ENCODE results near the gene SLC19A1.

Gene SLC19A1

GRCh38 chr21:45486443-45487160, 55.6 kb downstream of the SLC19A1 start:
- Histone ChIP-seq H2BK15ac (replicated peaks; ENCODE audit: low read depth) (no peak overlapping the region), H4K5ac (ENCODE audit: low read length) (no peak overlapping the region), H4K8ac (ENCODE audit: low read depth, low read length) (no peak overlapping the region), H3K18ac (ENCODE audit: low read length) (no peak overlapping the region), H3K36me3 (ENCODE audit: control insufficient read depth, insufficient read depth, low read length) (peaks cover 6% of the 10 kb centered on the region), H3K23ac (ENCODE audit: low read length) (no peak overlapping the region), H3K56ac (ENCODE audit: low read length) (no peak overlapping the region), H3K79me1 (ENCODE audit: low read length) (no peaks in the 10 kb centered on the region), H3K4me1 (ENCODE audit: control insufficient read depth, low read depth, low read length) (no peaks in the 10 kb centered on the region), H3K9ac (ENCODE audit: low read length) (no peak overlapping the region), H2BK120ac (ENCODE audit: low read depth, low read length) (no peak overlapping the region), H3K4me3 (ENCODE audit: low read length) (no peak overlapping the region), H3K79me2 (ENCODE audit: control insufficient read depth, insufficient read depth, low read length) (no peaks in the 10 kb centered on the region), H2BK5ac (ENCODE audit: low read length) (no peak overlapping the region), H3K27ac (ENCODE audit: low read depth, low read length) (no peak overlapping the region), H2AK5ac (ENCODE audit: low read length) (no peak overlapping the region), H3K4ac (ENCODE audit: low read depth, low read length) (no peak overlapping the region), H3K4me2 (ENCODE audit: low read length) (no peak overlapping the region), H3K27me3 (ENCODE audit: insufficient read depth, low read length, poor library complexity) (no peaks in the 10 kb centered on the region)
- DNase-seq = no peak
- WGBS (ENCODE audit: extremely low coverage, insufficient coverage, low lambda C conversion rate) = no CpG with 5 or more reads among the region's 29 CpGs

DNA sequence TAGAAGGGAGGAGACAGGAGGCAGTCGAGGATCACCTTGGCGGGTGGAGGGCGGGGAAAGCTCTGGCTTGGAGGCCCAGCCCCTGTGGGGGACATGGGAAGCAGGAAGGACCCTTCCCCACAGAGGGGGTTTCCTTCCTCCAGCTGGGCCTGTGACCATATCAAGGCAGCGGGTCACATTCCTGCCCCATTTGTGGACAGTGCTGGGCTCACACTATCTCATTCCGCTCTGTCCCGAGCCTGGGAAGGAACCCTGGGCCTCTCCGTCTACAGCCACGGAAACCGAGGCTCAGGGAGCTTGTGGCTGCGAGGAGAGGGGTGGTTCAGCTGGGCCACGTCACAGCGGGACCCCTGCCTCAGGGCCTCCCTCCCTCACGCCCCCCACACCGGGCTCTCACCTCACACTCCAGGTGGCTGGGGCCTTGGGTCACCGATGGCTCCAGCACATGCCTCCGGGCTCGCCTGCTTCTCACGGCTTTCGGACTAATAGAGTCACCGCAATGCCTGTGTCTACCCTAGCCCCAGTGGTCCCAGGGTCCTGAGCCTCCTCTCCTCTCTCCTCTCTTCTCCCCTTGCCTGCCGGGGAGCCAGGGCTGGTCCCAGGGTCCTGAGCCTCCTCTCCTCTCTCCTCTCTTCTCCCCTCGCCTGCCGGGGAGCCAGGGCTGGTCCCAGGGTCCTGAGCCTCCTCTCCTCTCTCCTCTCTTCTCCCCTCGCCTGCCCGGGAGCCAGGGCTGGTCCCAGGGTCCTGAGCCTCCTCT, 56.4 kb downstream of the SLC19A1 start:
- Histone ChIP-seq H3K4ac (ENCODE audit: low read depth, low read length) (no peak overlapping the region), H4K8ac (ENCODE audit: low read depth, low read length) (no peak overlapping the region), H3K9ac (ENCODE audit: low read length) (no peak overlapping the region), H3K56ac (ENCODE audit: low read length) (no peak overlapping the region), H3K27me3 (ENCODE audit: insufficient read depth, low read length, poor library complexity) (no peaks in the 10 kb centered on the region), H2AK5ac (ENCODE audit: low read length) (no peak overlapping the region), H3K4me1 (ENCODE audit: control insufficient read depth, low read depth, low read length) (no peaks in the 10 kb centered on the region), H3K18ac (ENCODE audit: low read length) (no peak overlapping the region), H3K36me3 (ENCODE audit: control insufficient read depth, insufficient read depth, low read length) (peaks cover 6% of the 10 kb centered on the region), H3K4me3 (ENCODE audit: low read length) (no peak overlapping the region), H2BK120ac (ENCODE audit: low read depth, low read length) (no peak overlapping the region), H2BK15ac (replicated peaks; ENCODE audit: low read depth) (no peak overlapping the region), H3K23ac (ENCODE audit: low read length) (no peak overlapping the region), H4K5ac (ENCODE audit: low read length) (no peak overlapping the region), H3K4me2 (ENCODE audit: low read length) (no peak overlapping the region), H2BK5ac (ENCODE audit: low read length) (no peak overlapping the region), H3K79me1 (ENCODE audit: low read length) (no peaks in the 10 kb centered on the region), H3K79me2 (ENCODE audit: control insufficient read depth, insufficient read depth, low read length) (no peaks in the 10 kb centered on the region), H3K27ac (ENCODE audit: low read depth, low read length) (no peak overlapping the region)
- no CpG with 5 or more reads among the region's 25 CpGs for WGBS (ENCODE audit: extremely low coverage, insufficient coverage, low lambda C conversion rate)
- no peak for DNase-seq

- Histone ChIP-seq H3K4me1 (ENCODE audit: control insufficient read depth, low read depth, low read length) (no peaks in the 10 kb centered on the region), H3K56ac (ENCODE audit: low read length) (no peak overlapping the region), H4K5ac (ENCODE audit: low read length) (no peak overlapping the region), H3K9ac (ENCODE audit: low read length) (no peak overlapping the region), H3K4ac (ENCODE audit: low read depth, low read length) (no peak overlapping the region), H4K8ac (ENCODE audit: low read depth, low read length) (no peak overlapping the region), H3K27ac (ENCODE audit: low read depth, low read length) (no peak overlapping the region), H2BK15ac (replicated peaks; ENCODE audit: low read depth) (no peak overlapping the region), H2AK5ac (ENCODE audit: low read length) (no peak overlapping the region), H3K4me2 (ENCODE audit: low read length) (no peak overlapping the region), H3K18ac (ENCODE audit: low read length) (no peak overlapping the region), H3K79me1 (ENCODE audit: low read length) (no peaks in the 10 kb centered on the region), H3K4me3 (ENCODE audit: low read length) (no peak overlapping the region), H3K36me3 (ENCODE audit: control insufficient read depth, insufficient read depth, low read length) (peaks cover 7% of the 10 kb centered on the region), H2BK120ac (ENCODE audit: low read depth, low read length) (no peak overlapping the region), H2BK5ac (ENCODE audit: low read length) (no peak overlapping the region), H3K27me3 (ENCODE audit: insufficient read depth, low read length, poor library complexity) (no peaks in the 10 kb centered on the region), H3K23ac (ENCODE audit: low read length) (no peak overlapping the region), H3K79me2 (ENCODE audit: control insufficient read depth, insufficient read depth, low read length) (no peaks in the 10 kb centered on the region)
- DNase-seq = no peak
- WGBS (ENCODE audit: extremely low coverage, insufficient coverage, low lambda C conversion rate) = no CpG with 5 or more reads among the region's 6 CpGs
Measured at GRCh38 chr21:45484318-45484717, 57.9 kb downstream of the SLC19A1 start.

DNA sequence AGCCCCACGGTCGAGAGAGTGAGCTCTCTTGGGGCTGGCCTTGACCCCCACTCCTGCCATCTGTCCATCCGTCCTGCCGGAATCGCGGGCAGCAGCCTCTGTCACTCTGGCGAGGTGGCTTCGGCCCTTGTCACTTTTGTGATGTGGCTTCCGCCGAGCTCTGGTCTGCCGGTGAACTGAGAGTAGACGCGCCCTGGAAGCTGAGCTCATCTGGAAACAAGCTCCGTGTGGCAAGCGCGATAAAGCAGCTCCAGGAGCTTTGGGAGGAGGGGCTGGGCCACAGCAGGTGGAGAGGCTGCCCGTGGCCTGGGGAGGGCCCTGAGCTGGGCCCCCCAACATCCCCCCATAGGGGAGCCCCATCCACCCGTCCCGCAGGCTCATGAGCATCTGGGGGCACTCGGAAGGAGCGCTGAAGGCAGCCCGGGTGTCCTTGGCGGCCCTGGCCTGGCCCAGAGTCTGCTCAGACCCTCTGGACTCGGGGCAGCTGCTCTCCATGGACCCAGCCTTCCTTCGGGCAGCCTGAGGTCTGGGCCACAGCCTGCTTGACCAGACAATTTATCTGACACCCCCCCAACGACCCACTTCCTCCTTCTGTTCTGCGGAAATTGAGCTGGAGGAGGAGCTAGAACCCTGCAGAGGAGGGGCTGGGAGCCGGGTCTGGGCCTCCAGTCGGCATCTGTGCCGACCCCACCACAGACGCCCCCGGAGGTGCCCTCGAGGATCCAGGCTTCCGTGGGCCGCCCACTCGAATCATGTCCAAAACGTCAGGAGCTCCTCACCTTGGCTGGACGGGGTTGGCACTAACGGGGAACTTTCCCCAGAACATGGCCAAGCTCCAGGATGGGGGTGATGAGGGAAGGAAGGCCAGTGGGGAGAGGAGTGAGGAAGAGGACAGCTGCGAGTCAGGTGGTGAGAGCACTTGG, 59.1 kb downstream of the SLC19A1 start:
- no peak for DNase-seq
- no peak overlapping the region for H2BK15ac ChIP-seq (replicated peaks; ENCODE audit: low read depth)
- no peak overlapping the region for H2BK120ac ChIP-seq (ENCODE audit: low read depth, low read length)
- no peak overlapping the region for H3K18ac ChIP-seq (ENCODE audit: low read length)
- no peak overlapping the region for H4K5ac ChIP-seq (ENCODE audit: low read length)
- H3K79me2 ChIP-seq (ENCODE audit: control insufficient read depth, insufficient read depth, low read length) = no peaks in the 10 kb centered on the region
- no peaks in the 10 kb centered on the region for H3K27me3 ChIP-seq (ENCODE audit: insufficient read depth, low read length, poor library complexity)
- H3K36me3 ChIP-seq (ENCODE audit: control insufficient read depth, insufficient read depth, low read length) = peaks cover 12% of the 10 kb centered on the region
- no peaks in the 10 kb centered on the region for H3K4me1 ChIP-seq (ENCODE audit: control insufficient read depth, low read depth, low read length)
- H3K4me3 ChIP-seq (ENCODE audit: low read length) = no peak overlapping the region
- no peak overlapping the region for H3K56ac ChIP-seq (ENCODE audit: low read length)
- no peak overlapping the region for H3K23ac ChIP-seq (ENCODE audit: low read length)
- no peak overlapping the region for H3K27ac ChIP-seq (ENCODE audit: low read depth, low read length)
- no peak overlapping the region for H3K4me2 ChIP-seq (ENCODE audit: low read length)
- H3K79me1 ChIP-seq (ENCODE audit: low read length) = peaks cover 2% of the 10 kb centered on the region
- no CpG with 5 or more reads among the region's 40 CpGs for WGBS (ENCODE audit: extremely low coverage, insufficient coverage, low lambda C conversion rate)
- no peak overlapping the region for H2BK5ac ChIP-seq (ENCODE audit: low read length)
- H2AK5ac ChIP-seq (ENCODE audit: low read length) = no peak overlapping the region
- H3K9ac ChIP-seq (ENCODE audit: low read length) = no peak overlapping the region
- H4K8ac ChIP-seq (ENCODE audit: low read depth, low read length) = no peak overlapping the region
- H3K4ac ChIP-seq (ENCODE audit: low read depth, low read length) = no peak overlapping the region

- Histone ChIP-seq H3K56ac (ENCODE audit: low read length) (no peak overlapping the region), H3K9ac (ENCODE audit: low read length) (no peak overlapping the region), H3K36me3 (ENCODE audit: control insufficient read depth, insufficient read depth, low read length) (peaks cover 12% of the 10 kb centered on the region), H3K79me1 (ENCODE audit: low read length) (peaks cover 2% of the 10 kb centered on the region), H3K27me3 (ENCODE audit: insufficient read depth, low read length, poor library complexity) (no peaks in the 10 kb centered on the region), H4K8ac (ENCODE audit: low read depth, low read length) (no peak overlapping the region), H3K4ac (ENCODE audit: low read depth, low read length) (no peak overlapping the region), H2BK5ac (ENCODE audit: low read length) (no peak overlapping the region), H3K4me1 (ENCODE audit: control insufficient read depth, low read depth, low read length) (no peaks in the 10 kb centered on the region), H2AK5ac (ENCODE audit: low read length) (no peak overlapping the region), H3K27ac (ENCODE audit: low read depth, low read length) (no peak overlapping the region), H3K4me3 (ENCODE audit: low read length) (no peak overlapping the region), H4K5ac (ENCODE audit: low read length) (no peak overlapping the region), H2BK15ac (replicated peaks; ENCODE audit: low read depth) (no peak overlapping the region), H2BK120ac (ENCODE audit: low read depth, low read length) (no peak overlapping the region), H3K23ac (ENCODE audit: low read length) (no peak overlapping the region), H3K18ac (ENCODE audit: low read length) (no peak overlapping the region), H3K79me2 (ENCODE audit: control insufficient read depth, insufficient read depth, low read length) (no peaks in the 10 kb centered on the region), H3K4me2 (ENCODE audit: low read length) (no peak overlapping the region)
- no peak for DNase-seq
- WGBS (ENCODE audit: extremely low coverage, insufficient coverage, low lambda C conversion rate) = no CpG with 5 or more reads among the region's 33 CpGs
Measured at GRCh38 chr21:45481977-45482898, 60.0 kb downstream of the SLC19A1 start.
